Fibroblast of lung (primary cell): Measurements from ENCODE around the gene TMEM187.

Experiments
- EZH2 ChIP-seq: IDR thresholded peaks from 2 replicates; pipeline ENCODE4 v1.5.1; 2012; ENCODE audit warnings: low read length, control low read depth, mild to moderate bottlenecking; ENCODE audit errors: missing control alignments
- TF ChIP-seq, protein P1 (sequence below), 2 donors: IDR thresholded peaks in 1 of 2; conservative IDR thresholded peaks in 1 of 2; 1 replicate in 1 of 2; 2 replicates in 1 of 2; pipeline ENCODE4 v1.5.1; 2011 to 2012; ENCODE audit warnings: low read length in 2 of 2, control low read depth in 1 of 2, inconsistent platforms in 1 of 2, low read depth in 1 of 2, mild to moderate bottlenecking in 1 of 2

GRCh38 chrX:153969125-153969903 lies 3.2 kb upstream of the TMEM187 start:
- TF ChIP-seq, protein P1, sequence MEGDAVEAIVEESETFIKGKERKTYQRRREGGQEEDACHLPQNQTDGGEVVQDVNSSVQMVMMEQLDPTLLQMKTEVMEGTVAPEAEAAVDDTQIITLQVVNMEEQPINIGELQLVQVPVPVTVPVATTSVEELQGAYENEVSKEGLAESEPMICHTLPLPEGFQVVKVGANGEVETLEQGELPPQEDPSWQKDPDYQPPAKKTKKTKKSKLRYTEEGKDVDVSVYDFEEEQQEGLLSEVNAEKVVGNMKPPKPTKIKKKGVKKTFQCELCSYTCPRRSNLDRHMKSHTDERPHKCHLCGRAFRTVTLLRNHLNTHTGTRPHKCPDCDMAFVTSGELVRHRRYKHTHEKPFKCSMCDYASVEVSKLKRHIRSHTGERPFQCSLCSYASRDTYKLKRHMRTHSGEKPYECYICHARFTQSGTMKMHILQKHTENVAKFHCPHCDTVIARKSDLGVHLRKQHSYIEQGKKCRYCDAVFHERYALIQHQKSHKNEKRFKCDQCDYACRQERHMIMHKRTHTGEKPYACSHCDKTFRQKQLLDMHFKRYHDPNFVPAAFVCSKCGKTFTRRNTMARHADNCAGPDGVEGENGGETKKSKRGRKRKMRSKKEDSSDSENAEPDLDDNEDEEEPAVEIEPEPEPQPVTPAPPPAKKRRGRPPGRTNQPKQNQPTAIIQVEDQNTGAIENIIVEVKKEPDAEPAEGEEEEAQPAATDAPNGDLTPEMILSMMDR (conservative IDR thresholded peaks at IDR 0.05 in 1 of 2, IDR thresholded peaks at IDR 0.05 in 1 of 2; ENCODE audit: low read depth in 1 of 2, low read length in 2 of 2) = no peak
- no peak for TF ChIP-seq EZH2
